SK-N-SH (cell line): Measurements from ENCODE around the gene NEAT1. TPM values are rescaled to one million over a fixed set of nuclear protein-coding genes. Genes with fewer than 3 reads are reported as not detected.

Experiments
- CTCF ChIA-PET: fragments of 300-600, 350-600 bp; formaldehyde crosslinking; extraction: SDS; loops from one replicate; lab custom pipeline; 2021; lab: Yijun Ruan, JAX
- POLR2A ChIA-PET: fragments of 350-600 bp; sonication (Branson Sonifier 250); formaldehyde crosslinking; extraction: SDS; loops from one replicate; lab custom pipeline; 2020; ENCODE audit warnings: antibody characterized with exemption, inconsistent platforms; lab: Yijun Ruan, JAX
- DNase-seq: peaks from one replicate; pipeline ENCODE4 v3.0.0; 2012
- H2AFZ ChIP-seq: fragments of 200-600 bp; sonication (generic); 2 replicates; pipeline ENCODE4 v1.8.1; 2016; ENCODE audit warnings: antibody characterized with exemption, mild to moderate bottlenecking, low read depth
- H3F3A ChIP-seq: fragments of 200-600 bp; sonication (generic); replicated peaks from 2 replicates; pipeline ENCODE3; 2016; ENCODE audit warnings: antibody characterized with exemption, mild to moderate bottlenecking; ENCODE audit not compliant: insufficient read depth
- H3K27ac ChIP-seq, 2 experiments: fragments of 200-500 bp in 1 of 2; fragments of 200-600 bp in 1 of 2; sonication (Bioruptor generic) in 1 of 2; sonication (generic), shearing (Covaris generic) in 1 of 2; 2 replicates each; pipeline versions ENCODE4 v1.5.1 to v1.6.1; 2014 to 2016; ENCODE audit warnings: low read depth in 2 of 2, inconsistent platforms in 1 of 2, low read length in 1 of 2, mild to moderate bottlenecking in 1 of 2, mixed read lengths in 1 of 2
- H3K27me3 ChIP-seq: fragments of 200-600 bp; sonication (generic), shearing (Covaris generic); 2 replicates; pipeline ENCODE4 v1.6.1; 2016; ENCODE audit warnings: mixed run types; ENCODE audit not compliant: insufficient read depth
- H3K36me3 ChIP-seq, 2 experiments: fragments of 200-500 bp in 1 of 2; fragments of 200-600 bp in 1 of 2; sonication (Bioruptor generic) in 1 of 2; sonication (generic) in 1 of 2; replicated peaks in 1 of 2; 2 replicates each; pipeline versions ENCODE3 to v1.5.1; 2014 to 2016; ENCODE audit warnings: low read length in 1 of 2, mild to moderate bottlenecking in 1 of 2; ENCODE audit not compliant: insufficient read depth in 2 of 2, control insufficient read depth in 1 of 2
- H3K4me1 ChIP-seq, 2 experiments: fragments of 200-500 bp in 1 of 2; fragments of 200-600 bp in 1 of 2; sonication (Bioruptor generic) in 1 of 2; sonication (generic), shearing (Covaris generic) in 1 of 2; 2 replicates each; pipeline versions ENCODE4 v1.5.1 to v1.6.1; 2014 to 2016; ENCODE audit warnings: low read depth in 1 of 2, low read length in 1 of 2, mixed run types in 1 of 2; ENCODE audit not compliant: insufficient read depth in 2 of 2, control insufficient read depth in 1 of 2
- H3K4me2 ChIP-seq: fragments of 200-600 bp; sonication (generic), shearing (Covaris generic); 2 replicates; pipeline ENCODE4 v1.6.1; 2017; ENCODE audit warnings: mixed run types
- H3K4me3 ChIP-seq, 2 experiments: fragments of 200-500 bp in 1 of 2; fragments of 200-600 bp in 1 of 2; sonication (Bioruptor generic) in 1 of 2; sonication (generic), shearing (Covaris generic) in 1 of 2; 2 replicates each; pipeline versions ENCODE4 v1.5.1 to v1.8.1; 2014 to 2016; ENCODE audit warnings: low read depth in 2 of 2, inconsistent platforms in 1 of 2, low read length in 1 of 2, mild to moderate bottlenecking in 1 of 2, mixed read lengths in 1 of 2, moderate library complexity in 1 of 2
- H3K79me2 ChIP-seq: fragments of 200-600 bp; sonication (generic); 2 replicates; pipeline ENCODE4 v1.8.1; 2017; ENCODE audit warnings: mild to moderate bottlenecking; ENCODE audit not compliant: insufficient read depth
- H3K9ac ChIP-seq: fragments of 200-600 bp; sonication (generic); 2 replicates; pipeline ENCODE4 v1.6.1; 2017; ENCODE audit warnings: mixed run types
- H3K9me2 ChIP-seq: fragments of 200-600 bp; sonication (generic); 2 replicates; pipeline ENCODE4 v1.6.1; 2017; ENCODE audit warnings: mixed run types
- H3K9me3 ChIP-seq: fragments of 200-600 bp; sonication (generic); 2 replicates; pipeline ENCODE4 v1.6.1; 2017; ENCODE audit warnings: mixed run types, mild to moderate bottlenecking, moderate library complexity
- H4K20me1 ChIP-seq: fragments of 200-600 bp; sonication (generic); 2 replicates; pipeline ENCODE4 v1.6.1; 2017; ENCODE audit warnings: mild to moderate bottlenecking, mixed run types; ENCODE audit not compliant: insufficient read depth
- CHD2 ChIP-seq: fragments of 150-350 bp; IDR thresholded peaks from 2 replicates; pipeline ENCODE4 v1.6.1; 2018; ENCODE audit warnings: low read length; ENCODE audit not compliant: partially characterized antibody
- ELF1 ChIP-seq: IDR thresholded peaks from 2 replicates; pipeline ENCODE4 v1.4.0; 2012
- EP300 ChIP-seq, 2 experiments: IDR thresholded peaks; 2 replicates each; pipeline versions ENCODE4 v1.4.0 to v1.6.1; 2012; ENCODE audit warnings: borderline replicate concordance in 1 of 2, low read depth in 1 of 2, low read length in 1 of 2
- EZH2phosphoT487 ChIP-seq: fragments of 200-600 bp; sonication (generic); IDR thresholded peaks from 2 replicates; pipeline ENCODE4 v1.6.1; 2017; ENCODE audit warnings: low read depth, mixed run types, mild to moderate bottlenecking, antibody characterized with exemption, moderate library complexity, borderline replicate concordance
- FOSL2 ChIP-seq: IDR thresholded peaks from 2 replicates; pipeline ENCODE4 v1.4.0; 2012; ENCODE audit warnings: low read depth, mild to moderate bottlenecking, moderate library complexity, borderline replicate concordance
- FOXJ3 ChIP-seq: sonication (generic); formaldehyde crosslinking; IDR thresholded peaks from 2 replicates; pipeline ENCODE4 v1.5.1; 2020; ENCODE audit warnings: mild to moderate bottlenecking, missing genetic modification reagents
- FOXM1 ChIP-seq: IDR thresholded peaks from 2 replicates; pipeline ENCODE4 v1.4.0; 2012; ENCODE audit warnings: low read depth, mild to moderate bottlenecking
- GABPA ChIP-seq: IDR thresholded peaks from 2 replicates; pipeline ENCODE4 v1.4.0; 2012; ENCODE audit warnings: low read depth, mild to moderate bottlenecking
- GATA2 ChIP-seq: sonication (generic); formaldehyde crosslinking; IDR thresholded peaks from 2 replicates; pipeline ENCODE4 v1.5.0; 2020; ENCODE audit warnings: mild to moderate bottlenecking, missing genetic modification reagents
- JUND ChIP-seq: IDR thresholded peaks from 2 replicates; pipeline ENCODE4 v1.4.0; 2012
- MAX ChIP-seq: IDR thresholded peaks from 2 replicates; pipeline ENCODE4 v1.4.0; 2012; ENCODE audit warnings: low read depth
- MEF2A ChIP-seq: IDR thresholded peaks from 2 replicates; pipeline ENCODE4 v1.4.0; 2012; ENCODE audit warnings: low read depth, borderline replicate concordance
- MXI1 ChIP-seq: IDR thresholded peaks from 2 replicates; pipeline ENCODE4 v1.6.1; 2012; ENCODE audit warnings: mild to moderate bottlenecking, low read depth, low read length, improper control_type of control experiment
- NRF1 ChIP-seq: IDR thresholded peaks from 2 replicates; pipeline ENCODE4 v1.6.1; 2012; ENCODE audit warnings: low read depth, mild to moderate bottlenecking, low read length
- PBX3 ChIP-seq: IDR thresholded peaks from 2 replicates; pipeline ENCODE4; 2012
- POLR2AphosphoS5 ChIP-seq: IDR thresholded peaks from 2 replicates; pipeline ENCODE4 v1.6.1; 2012; ENCODE audit warnings: low read depth, low read length
- RAD21 ChIP-seq: IDR thresholded peaks from 2 replicates; pipeline ENCODE4 v1.6.1; 2012; ENCODE audit warnings: mild to moderate bottlenecking, low read length
- RCOR1 ChIP-seq: fragments of 150-350 bp; IDR thresholded peaks from 2 replicates; pipeline ENCODE4 v1.6.1; 2017; ENCODE audit warnings: antibody characterized with exemption, low read length
- REST ChIP-seq: IDR thresholded peaks from 2 replicates; pipeline ENCODE4 v1.6.1; 2012; ENCODE audit warnings: mild to moderate bottlenecking, low read depth, low read length, moderate library complexity
- RFX5 ChIP-seq: IDR thresholded peaks from 2 replicates; pipeline ENCODE4 v1.6.1; 2012; ENCODE audit warnings: mild to moderate bottlenecking, improper control_type of control experiment, low read length
- RXRA ChIP-seq: IDR thresholded peaks from 2 replicates; pipeline ENCODE4 v1.4.0; 2012; ENCODE audit warnings: low read depth, mild to moderate bottlenecking, borderline replicate concordance
- SIN3A ChIP-seq: IDR thresholded peaks from 2 replicates; pipeline ENCODE4 v1.6.1; 2012; ENCODE audit warnings: low read depth, mild to moderate bottlenecking, low read length, moderate library complexity, borderline replicate concordance
- SMC3 ChIP-seq: IDR thresholded peaks from 2 replicates; pipeline ENCODE4 v1.6.1; 2012; ENCODE audit warnings: low read depth, low read length, improper control_type of control experiment
- TAF1 ChIP-seq: IDR thresholded peaks from 2 replicates; pipeline ENCODE4 v1.6.1; 2012; ENCODE audit warnings: low read depth, mild to moderate bottlenecking, low read length, moderate library complexity, borderline replicate concordance
- TCF12 ChIP-seq: IDR thresholded peaks from 2 replicates; pipeline ENCODE4 v1.4.0; 2012
- TEAD4 ChIP-seq: IDR thresholded peaks from 2 replicates; pipeline ENCODE4 v1.4.0; 2012; ENCODE audit warnings: mild to moderate bottlenecking, borderline replicate concordance; ENCODE audit not compliant: insufficient read depth
- USF1 ChIP-seq: IDR thresholded peaks from 2 replicates; pipeline ENCODE4 v1.4.0; 2012; ENCODE audit warnings: low read depth, borderline replicate concordance
- USF2 ChIP-seq: fragments of 150-350 bp; IDR thresholded peaks from 2 replicates; pipeline ENCODE4 v1.6.1; 2017; ENCODE audit warnings: antibody characterized with exemption, low read length, low read depth, borderline replicate concordance
- WGBS: methylation state at CpG from one replicate; pipeline ENCODE4 v1.1.6; 2017; ENCODE audit warnings: low lambda C conversion rate; 5-methylcytosine and 5-hydroxymethylcytosine counted together
- polyA plus RNA-seq, 3 experiments: library from polyadenylated mRNA; depleted of rRNA; stranded (reverse); fragments of >200 nt; gene quantifications; 2 replicates each; pipeline ENCODE4 v1.2.3, GENCODE V29; 2012

Gene NEAT1
- polyA plus RNA-seq, 1 of the 3 experiments (the other 2 are of a cell fraction), result 435 TPM

- H3K9me2 ChIP-seq, result no peaks in the 10 kb centered on the region
- peak overlapping the region; percentile 31; the same call in 1 of the 2 replicates for H3K4me2 ChIP-seq
- DNase-seq, result peak; percentile 84
- H3K9ac ChIP-seq, result peak overlapping the region; percentile 42; the same call in 1 of the 2 replicates
- peak overlapping the region; percentile 89 to 90 for H3K27ac ChIP-seq
- H3K4me3 ChIP-seq, result no peak overlapping the region
- H3F3A ChIP-seq, result peaks cover 47% of the 10 kb centered on the region
- peaks cover 14% of the 10 kb centered on the region for H4K20me1 ChIP-seq
- H3K4me1 ChIP-seq, result peaks cover 8 to 17% of the 10 kb centered on the region in 2 experiments; a peak in 3 of 4 replicates
- ChIA-PET POLR2A (interaction anchor here (0.9 to 1.8 kb wide), 10 partner anchors 9 to 54 kb away, joined by 4 to 22 read pairs (median 4); partner anchors contain the start of genes MALAT1 and NEAT1), CTCF (interaction anchor here (1.4 kb wide), 1 partner anchor 39 kb away, joined by 3 read pairs; no protein-coding TSS in a partner anchor)
- H3K79me2 ChIP-seq, result peaks cover 34% of the 10 kb centered on the region
- H2AFZ ChIP-seq, result no peak overlapping the region
- WGBS, result 17% methylated on average over 8 of the region's 8 CpGs
- H3K9me3 ChIP-seq, result no peaks in the 10 kb centered on the region
- H3K36me3 ChIP-seq, result no peaks in the 10 kb centered on the region
- H3K27me3 ChIP-seq, result no peaks in the 10 kb centered on the region
- TF ChIP-seq RFX5, result no peak
- TF ChIP-seq MXI1, result peak; percentile 71; the same call in 1 of the 2 replicates
- 0 out of 2 replicates have a peak, but pooled peaks have one; percentile 18 for TF ChIP-seq ELF1
- TF ChIP-seq EP300 (IDR thresholded peaks at IDR 0.05; ENCODE audit: borderline replicate concordance in 1 of 2, low read depth in 1 of 2, low read length in 1 of 2), result peak in 1 of 2 experiments; percentile 25; a peak in 1 of 4 replicates
- peak; percentile 54; the same call in 1 of the 2 replicates for TF ChIP-seq MAX
- peak; percentile 30; the same call in 1 of the 2 replicates for TF ChIP-seq JUND
- peak; percentile 98 for TF ChIP-seq TCF12
- no peak for TF ChIP-seq FOXM1
- no peak for TF ChIP-seq TEAD4
- no peak for TF ChIP-seq FOXJ3 (CRISPR knock-in tag)
- peak; percentile 46; the same call in 1 of the 2 replicates for TF ChIP-seq FOSL2
- no peak for TF ChIP-seq TAF1
- TF ChIP-seq PBX3, result peak; percentile 74
- TF ChIP-seq USF1, result no peak
- TF ChIP-seq RCOR1, result peak; percentile 91
- peak; percentile 50; the same call in 1 of the 2 replicates for TF ChIP-seq GATA2 (CRISPR knock-in tag)
- TF ChIP-seq RXRA, result peak; percentile 30; the same call in 1 of the 2 replicates
- TF ChIP-seq POLR2AphosphoS5, result peak; percentile 86
- no peak for TF ChIP-seq REST
- TF ChIP-seq SIN3A, result no peak
- TF ChIP-seq USF2, result no peak
- peak; percentile 69; the same call in 1 of the 2 replicates for TF ChIP-seq MEF2A
- no peak for TF ChIP-seq RAD21
- TF ChIP-seq SMC3, result no peak
- TF ChIP-seq EZH2phosphoT487, result no peak
- peak; percentile 55 for TF ChIP-seq CHD2
- TF ChIP-seq NRF1, result no peak
- no peak for TF ChIP-seq GABPA
Observed at GRCh38 chr11:65452806-65453490, 30.4 kb downstream of the NEAT1 start.
